Activated CD8-positive, alpha-beta T cell treated with anti-CD3 and anti-CD28 coated beads for 36 hours (primary cell): ENCODE measurements around the gene WARS2. TPM values are rescaled to one million over a fixed set of nuclear protein-coding genes. Genes with fewer than 3 reads are reported as not detected.

Experiments used
- ATAC-seq: fragments of 200-7000 bp; cut with Tn5 transposase; one replicate; pipeline ENCODE4 v1.10.0; 2021; ENCODE audit warnings: mild to moderate bottlenecking, moderate library complexity
- CTCF ChIA-PET: fragments of 350-600 bp; sonication (Branson Sonifier 250); formaldehyde crosslinking; loops from one replicate; lab custom pipeline; 2021; ENCODE audit warnings: antibody characterized with exemption; lab: Charles Lee
- POLR2A ChIA-PET: fragments of 350-600 bp; sonication (Branson Sonifier 250); formaldehyde crosslinking; loops from one replicate; lab custom pipeline; 2021; ENCODE audit warnings: antibody characterized with exemption; lab: Charles Lee
- DNase-seq: peaks from one replicate; pipeline ENCODE4 v3.0.0-alpha.2; 2020
- H3K27ac Mint-ChIP-seq: one replicate; pipeline ENCODE4 v1.8.0; 2021; ENCODE audit warnings: mild to moderate bottlenecking, mixed read lengths
- H3K27me3 Mint-ChIP-seq: one replicate; pipeline ENCODE4 v1.8.0; 2021; ENCODE audit warnings: mixed read lengths
- H3K36me3 Mint-ChIP-seq: one replicate; pipeline ENCODE4 v1.8.0; 2021; ENCODE audit warnings: low read depth, mixed read lengths
- H3K4me1 Mint-ChIP-seq: one replicate; pipeline ENCODE4 v1.8.0; 2021; ENCODE audit warnings: low read depth, mixed read lengths
- H3K4me3 Mint-ChIP-seq: one replicate; pipeline ENCODE4 v1.8.0; 2021; ENCODE audit warnings: mild to moderate bottlenecking, moderate library complexity, mixed read lengths
- H3K9me3 Mint-ChIP-seq: one replicate; pipeline ENCODE4 v1.8.0; 2021; ENCODE audit warnings: mixed read lengths
- intact Hi-C: fragments of 100-400 bp; cut with micrococcal nuclease; formaldehyde crosslinking; loops from one replicate; pipeline ENCODE4 v1.10.0; 2022
- total RNA-seq, 2 experiments: library from RNA; stranded (reverse); gene quantifications; one replicate each; pipeline ENCODE4 v1.2.3, GENCODE V29; 2021
- TF ChIP-seq, protein P1 (sequence below): fragments of 200-600 bp; IDR thresholded peaks from one replicate; pipeline ENCODE4 v1.8.0; 2022; ENCODE audit warnings: antibody characterized with exemption, mild to moderate bottlenecking

The WARS2 gene
- total RNA-seq, 2 experiments from 2014 or later: 22.3 to 23.7 TPM

DNA sequence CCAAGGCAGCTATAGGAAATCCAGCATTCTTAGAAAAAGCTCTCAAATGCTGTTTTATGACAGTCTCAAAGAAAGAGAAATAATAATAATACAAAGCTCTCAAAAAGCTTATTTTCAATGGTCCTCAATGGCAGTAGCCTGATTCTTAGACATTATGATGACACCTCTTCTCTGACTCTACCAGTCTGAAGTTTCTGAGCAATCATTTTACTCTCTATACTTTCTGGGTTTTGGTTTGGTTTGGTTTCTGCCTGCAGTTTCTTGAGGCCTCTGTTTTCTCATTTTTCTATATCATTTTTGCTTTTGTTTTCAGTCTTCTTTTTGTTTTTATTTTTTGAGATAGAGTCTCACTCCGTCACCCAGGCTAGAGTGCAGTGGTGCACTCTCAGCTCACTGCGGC, 102.1 kb downstream of the WARS2 start:
- H3K27me3 Mint-ChIP-seq: no peaks in the 10 kb centered on the region
- intact Hi-C loops: no loop called here
- no peak overlapping the region for H3K27ac Mint-ChIP-seq
- H3K4me3 Mint-ChIP-seq: no peak overlapping the region
- CTCF ChIA-PET: no interaction called here
- peaks cover 48% of the 10 kb centered on the region for H3K36me3 Mint-ChIP-seq
- no peak for DNase-seq
- TF ChIP-seq, protein P1, sequence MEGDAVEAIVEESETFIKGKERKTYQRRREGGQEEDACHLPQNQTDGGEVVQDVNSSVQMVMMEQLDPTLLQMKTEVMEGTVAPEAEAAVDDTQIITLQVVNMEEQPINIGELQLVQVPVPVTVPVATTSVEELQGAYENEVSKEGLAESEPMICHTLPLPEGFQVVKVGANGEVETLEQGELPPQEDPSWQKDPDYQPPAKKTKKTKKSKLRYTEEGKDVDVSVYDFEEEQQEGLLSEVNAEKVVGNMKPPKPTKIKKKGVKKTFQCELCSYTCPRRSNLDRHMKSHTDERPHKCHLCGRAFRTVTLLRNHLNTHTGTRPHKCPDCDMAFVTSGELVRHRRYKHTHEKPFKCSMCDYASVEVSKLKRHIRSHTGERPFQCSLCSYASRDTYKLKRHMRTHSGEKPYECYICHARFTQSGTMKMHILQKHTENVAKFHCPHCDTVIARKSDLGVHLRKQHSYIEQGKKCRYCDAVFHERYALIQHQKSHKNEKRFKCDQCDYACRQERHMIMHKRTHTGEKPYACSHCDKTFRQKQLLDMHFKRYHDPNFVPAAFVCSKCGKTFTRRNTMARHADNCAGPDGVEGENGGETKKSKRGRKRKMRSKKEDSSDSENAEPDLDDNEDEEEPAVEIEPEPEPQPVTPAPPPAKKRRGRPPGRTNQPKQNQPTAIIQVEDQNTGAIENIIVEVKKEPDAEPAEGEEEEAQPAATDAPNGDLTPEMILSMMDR: no peak
- H3K9me3 Mint-ChIP-seq: no peaks in the 10 kb centered on the region
- H3K4me1 Mint-ChIP-seq: no peaks in the 10 kb centered on the region
- no peak for ATAC-seq
- POLR2A ChIA-PET: no interaction called here

DNA sequence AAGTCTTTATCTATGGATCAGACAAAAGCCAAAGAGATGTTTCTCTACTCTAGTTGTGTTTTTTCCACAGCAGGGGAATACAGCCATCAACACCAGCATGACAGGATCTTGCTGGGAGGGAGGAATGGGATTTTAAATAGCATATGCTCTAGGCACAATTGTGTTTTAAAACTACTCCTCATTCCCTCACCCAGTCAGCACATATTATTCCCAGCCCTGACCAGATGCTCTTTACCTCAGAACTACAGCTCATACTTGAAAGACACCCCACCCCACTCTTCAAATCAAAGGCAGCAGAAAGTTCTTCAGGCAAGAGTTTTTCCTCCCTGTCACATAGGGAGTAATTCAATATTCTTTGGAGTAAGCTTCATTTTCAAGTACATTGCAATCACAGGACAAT, 106.1 kb downstream of the WARS2 start:
- no peak overlapping the region for H3K27ac Mint-ChIP-seq
- peaks cover 60% of the 10 kb centered on the region for H3K36me3 Mint-ChIP-seq
- ChIA-PET POLR2A (no interaction called here), CTCF (no interaction called here)
- no peak for DNase-seq
- no peaks in the 10 kb centered on the region for H3K27me3 Mint-ChIP-seq
- H3K9me3 Mint-ChIP-seq: no peaks in the 10 kb centered on the region
- no peak overlapping the region for H3K4me3 Mint-ChIP-seq
- no peak for ATAC-seq
- intact Hi-C loops: no loop called here
- no peaks in the 10 kb centered on the region for H3K4me1 Mint-ChIP-seq
- TF ChIP-seq, protein P1: no peak

DNA sequence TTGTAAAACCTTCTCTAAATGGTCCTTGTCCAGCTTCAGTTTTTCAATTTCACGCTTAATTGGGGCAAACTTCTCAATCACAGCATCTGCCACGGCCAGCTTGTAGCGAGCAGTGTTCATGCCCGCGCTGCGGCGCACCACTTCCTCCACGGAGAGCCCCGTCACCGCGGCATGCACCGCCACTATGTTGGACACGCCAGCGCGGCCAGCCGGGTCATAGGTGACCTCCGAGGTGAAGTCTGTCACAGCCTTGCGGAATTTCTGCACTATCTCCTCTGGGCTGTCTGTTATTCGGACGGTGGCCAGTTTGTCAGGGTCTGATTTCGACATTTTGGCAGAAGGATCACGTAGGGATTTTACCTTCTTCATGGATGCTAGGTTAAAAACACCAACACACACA, 107.5 kb downstream of the WARS2 start:
- TF ChIP-seq, protein P1: no peak
- ChIA-PET CTCF (no interaction called here), POLR2A (no interaction called here)
- no peak overlapping the region for H3K27ac Mint-ChIP-seq
- no peak for DNase-seq
- H3K4me1 Mint-ChIP-seq: no peaks in the 10 kb centered on the region
- intact Hi-C loops: no loop called here
- peaks cover 1% of the 10 kb centered on the region for H3K9me3 Mint-ChIP-seq
- H3K36me3 Mint-ChIP-seq: peaks cover 56% of the 10 kb centered on the region
- ATAC-seq: no peak
- H3K4me3 Mint-ChIP-seq: no peak overlapping the region
- H3K27me3 Mint-ChIP-seq: no peaks in the 10 kb centered on the region

DNA sequence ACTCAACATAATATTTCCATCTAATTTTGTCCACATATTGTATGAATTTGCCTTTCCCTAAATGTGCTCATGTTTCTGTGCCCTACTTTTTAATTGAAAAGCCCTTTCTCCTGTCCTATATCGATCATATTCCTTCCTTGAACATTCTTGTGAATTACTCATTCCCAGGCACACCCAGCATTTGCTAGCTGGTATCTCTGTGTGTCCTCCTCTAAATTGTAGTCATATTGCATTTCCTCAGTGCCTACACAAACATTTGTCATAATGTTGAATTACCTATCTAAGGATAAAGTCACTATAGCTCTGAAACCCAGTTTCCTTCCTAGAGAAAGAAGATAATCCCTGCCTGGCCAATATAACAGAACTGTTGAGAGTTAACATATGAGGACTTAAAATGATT, 112.7 kb downstream of the WARS2 start:
- H3K27ac Mint-ChIP-seq: no peak overlapping the region
- TF ChIP-seq, protein P1: no peak
- intact Hi-C loops: no loop called here
- H3K27me3 Mint-ChIP-seq: no peaks in the 10 kb centered on the region
- CTCF ChIA-PET: interaction anchor here (1.1 kb wide), 1 partner anchor 20 kb away, joined by 3 read pairs; no protein-coding TSS in a partner anchor
- no peaks in the 10 kb centered on the region for H3K4me1 Mint-ChIP-seq
- H3K4me3 Mint-ChIP-seq: no peak overlapping the region
- POLR2A ChIA-PET: no interaction called here
- no peak for DNase-seq
- ATAC-seq: no peak
- H3K9me3 Mint-ChIP-seq: peaks cover 10% of the 10 kb centered on the region
- peaks cover 37% of the 10 kb centered on the region for H3K36me3 Mint-ChIP-seq

DNA sequence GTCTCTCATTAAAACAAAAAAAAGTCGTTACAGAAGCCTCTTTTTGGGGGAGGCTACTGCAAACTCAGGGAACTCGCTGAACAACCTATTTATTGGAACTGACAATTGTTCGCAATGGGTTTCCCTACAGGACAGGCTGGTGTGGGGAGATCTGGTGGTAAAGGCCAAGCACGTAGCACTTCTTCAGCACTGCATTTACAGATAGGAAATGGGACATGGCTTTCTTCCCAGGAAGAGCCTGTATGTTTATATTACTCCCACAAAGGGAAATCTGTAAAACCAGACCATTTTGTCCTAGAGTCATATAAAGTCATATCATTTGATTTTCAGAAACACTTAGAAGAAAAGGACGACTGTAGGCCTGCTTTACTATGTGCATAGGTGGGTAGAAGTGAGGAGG, 113.5 kb downstream of the WARS2 start:
- Mint-ChIP-seq H3K27me3 (no peaks in the 10 kb centered on the region), H3K4me3 (no peak overlapping the region), H3K4me1 (no peaks in the 10 kb centered on the region), H3K27ac (no peak overlapping the region), H3K9me3 (peaks cover 12% of the 10 kb centered on the region), H3K36me3 (peaks cover 31% of the 10 kb centered on the region)
- intact Hi-C loops: no loop called here
- ChIA-PET POLR2A (no interaction called here), CTCF (interaction anchor here (1.1 kb wide), 1 partner anchor 19 kb away, joined by 3 read pairs; no protein-coding TSS in a partner anchor)
- TF ChIP-seq, protein P1: no peak
- no peak for ATAC-seq
- no peak for DNase-seq
